Ovary (tissue), 9 donors: ENCODE measurements around the gene FBXW2. TPM values are rescaled to one million over a fixed set of nuclear protein-coding genes. Genes with fewer than 3 reads are reported as not detected.

ENCODE experiments used
- DNase-seq, 5 donors: peaks; one replicate each; pipeline ENCODE4 v3.0.0-alpha.2; 2019 to 2020
- H3K27ac ChIP-seq, 2 donors: fragments of 200-600 bp; one replicate each; pipeline versions ENCODE4 v1.5.1 to v1.8.0; 2019 to 2022
- H3K27me3 ChIP-seq: fragments of 200-600 bp; one replicate; pipeline ENCODE4 v1.8.0; 2022
- H3K36me3 ChIP-seq: fragments of 200-600 bp; sonication (generic); one replicate; pipeline ENCODE4 v1.5.1; 2019
- H3K4me1 ChIP-seq: one replicate; pipeline ENCODE4 v1.8.1; 2013; ENCODE audit warnings: mild to moderate bottlenecking, moderate library complexity; ENCODE audit not compliant: insufficient read depth
- H3K4me3 ChIP-seq: fragments of 200-600 bp; sonication (generic); one replicate; pipeline ENCODE4 v1.5.1; 2017
- H3K9me3 ChIP-seq, 2 donors: fragments of 200-600 bp in 1 of 2; sonication (generic) in 1 of 2; one replicate each; pipeline versions ENCODE4 v1.5.1 to v1.8.1; 2013 to 2019; ENCODE audit warnings: mild to moderate bottlenecking in 1 of 2, moderate library complexity in 1 of 2
- CTCF ChIP-seq, 3 donors: fragments of 450-650 bp in 2 of 3; fragments of 200-600 bp in 1 of 3; IDR thresholded peaks; one replicate each; pipeline versions ENCODE4 v1.5.1 to v1.8.0; 2016 to 2022; ENCODE audit warnings: antibody characterized with exemption in 3 of 3, mild to moderate bottlenecking in 1 of 3
- EP300 ChIP-seq: sonication (generic); formaldehyde crosslinking; IDR thresholded peaks from one replicate; pipeline ENCODE4 v1.6.1; 2017; ENCODE audit warnings: antibody characterized with exemption
- POLR2A ChIP-seq: fragments of 450-650 bp; IDR thresholded peaks from one replicate; pipeline ENCODE4 v1.6.1; 2017; ENCODE audit warnings: antibody characterized with exemption, mild to moderate bottlenecking, moderate library complexity
- WGBS, 3 donors: extraction: QIAGEN DNeasy Blood & Tissue Kit in 1 of 3; methylation state at CpG; one replicate each; pipeline versions ENCODE4 v1.1.5 to v1.1.7; 2013 to 2017; 5-methylcytosine and 5-hydroxymethylcytosine counted together
- intact Hi-C, 4 donors: fragments of 100-400 bp; cut with DNase I; formaldehyde crosslinking; loops; one replicate each; pipeline versions ENCODE4 v1.11.0 to v1.15.1; 2022 to 2023
- polyA plus RNA-seq, 2 donors: library from polyadenylated mRNA; stranded (reverse); fragments of 200-250 nt in 1 of 2; fragments of 350-450 nt in 1 of 2; fragmentation: Illumina TruSeq in 1 of 2; extraction: RNeasy Lipid Tissue Mini Kit (QIAGEN cat#74804) in 1 of 2; gene quantifications; one replicate each; pipeline ENCODE4 v1.2.3, GENCODE V29; 2013 to 2014
- total RNA-seq, 7 donors: library from RNA; depleted of rRNA in 2 of 7; stranded (reverse); fragments of >200 nt in 2 of 7; fragmentation: NEBNext Ultra II Directional in 3 of 7; extraction: Animal tissue kit (Norgen Biotek cat#: 25700) in 3 of 7; gene quantifications; one replicate each; pipeline versions ENCODE4 v1.1.0 to v1.2.4, GENCODE V29; 2016 to 2023
- donor health status: DM: no; HTN: no; CAD: no; lungs with moderate emphysema.
- donor health status: DM: no; HTN: no; CAD: no.
- donor health status: Bipolar disorder and iron deficiency.
- donor health status: DM: yes; HTN: yes; CAD: no.
- donor health status: DM: no; HTN: no; CAD: no.
- donor health status: DM: yes; HTN: yes; CAD: no.

The FBXW2 gene
- total and polyA plus RNA-seq, 9 donors = 15.6 to 62.0 (median 43.4) TPM

- Histone ChIP-seq H3K4me1 (no peaks in the 10 kb centered on the region), H3K9me3 (no peaks in the 10 kb centered on the region), H3K27me3 (no peaks in the 10 kb centered on the region), H3K27ac (no peak overlapping the region), H3K36me3 (no peaks in the 10 kb centered on the region), H3K4me3 (no peak overlapping the region)
- DNase-seq = no peak
- TF ChIP-seq CTCF (IDR thresholded peaks at IDR 0.05) (no peak), EP300 (no peak), POLR2A (no peak)
- 56 to 69% (median 62%) methylated on average over 2 of the region's 2 CpGs for WGBS, 3 donors
- intact Hi-C loops = no loop called here
Measured at GRCh38 chr9:120783602-120784047, 9.6 kb downstream of the FBXW2 start.

DNA sequence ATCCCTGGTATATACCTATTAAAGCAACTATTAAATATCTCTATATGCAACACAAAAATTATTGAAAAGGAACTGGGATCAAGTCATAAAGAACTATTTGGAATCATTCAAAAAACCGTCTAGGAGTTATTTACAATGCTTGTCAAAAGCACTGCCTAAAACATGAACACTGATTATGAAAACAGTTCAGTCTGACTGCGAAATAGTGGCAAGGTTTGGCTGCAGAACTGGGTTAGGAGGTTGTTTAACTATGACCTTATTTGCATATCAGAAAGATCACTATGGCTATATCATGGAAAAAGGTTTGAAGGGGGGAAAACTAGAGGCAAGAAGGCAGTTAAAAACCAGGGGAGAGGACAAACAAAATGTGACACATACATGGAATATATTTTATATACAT is 12.0 kb downstream of the FBXW2 start:
- TF ChIP-seq EP300 (no peak), POLR2A (no peak), CTCF (IDR thresholded peaks at IDR 0.05) (no peak)
- Histone ChIP-seq H3K36me3 (no peaks in the 10 kb centered on the region), H3K27me3 (no peaks in the 10 kb centered on the region), H3K4me1 (no peaks in the 10 kb centered on the region), H3K9me3 (no peaks in the 10 kb centered on the region), H3K27ac (no peak overlapping the region), H3K4me3 (no peak overlapping the region)
- WGBS, 3 donors = 86 to 89% (median 89%) methylated on average over 2 of the region's 2 CpGs
- no peak for DNase-seq
- intact Hi-C loops = no loop called here

DNA sequence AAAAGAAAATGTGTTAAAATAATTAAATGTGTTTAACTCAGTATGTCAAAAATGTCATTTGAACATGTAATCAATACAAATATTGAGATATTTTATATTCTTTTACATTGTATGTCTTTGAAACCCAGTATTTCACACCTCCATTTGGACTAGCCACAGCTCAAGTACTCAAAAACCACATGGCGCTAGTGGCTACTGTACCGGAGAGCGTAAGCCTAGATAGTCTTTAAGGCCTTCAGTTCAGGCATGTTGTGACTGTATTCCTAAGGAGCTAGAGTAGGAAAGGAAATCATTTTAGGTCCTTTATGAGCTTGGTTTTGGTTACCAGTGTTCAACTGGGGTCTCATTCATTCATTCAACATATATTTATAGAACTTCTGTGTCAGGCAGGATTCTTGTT is 12.8 kb downstream of the FBXW2 start:
- intact Hi-C loops = no loop called here

DNA sequence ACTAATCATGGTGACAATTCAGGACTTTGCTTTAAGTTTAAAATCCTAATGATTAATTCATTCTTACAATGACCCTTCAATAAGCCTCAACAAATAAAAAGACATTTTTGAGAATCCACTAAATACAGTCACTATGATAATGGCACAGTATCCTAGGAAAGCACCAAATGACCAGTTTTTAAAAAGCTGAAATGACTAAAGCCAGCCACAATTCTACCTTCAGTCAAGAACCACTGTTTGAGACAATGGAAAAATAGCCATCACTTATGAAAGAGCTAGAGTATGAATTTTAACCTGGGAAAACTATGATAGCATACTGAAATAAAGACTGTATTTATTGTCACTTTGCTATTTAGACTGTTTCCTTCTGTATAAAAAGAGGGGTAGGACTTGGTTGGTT is 14.0 kb downstream of the FBXW2 start:
- intact Hi-C loops = no loop called here
- Histone ChIP-seq H3K36me3 (no peaks in the 10 kb centered on the region), H3K4me3 (no peak overlapping the region), H3K27me3 (no peaks in the 10 kb centered on the region), H3K27ac (no peak overlapping the region), H3K4me1 (no peaks in the 10 kb centered on the region), H3K9me3 (no peaks in the 10 kb centered on the region)
- TF ChIP-seq EP300 (no peak), POLR2A (no peak)
- no peak for DNase-seq

More for the DNA sequence above, 12.8 kb downstream of the FBXW2 start:
- Histone ChIP-seq H3K4me3 (no peak overlapping the region), H3K27ac (no peak overlapping the region), H3K36me3 (no peaks in the 10 kb centered on the region), H3K27me3 (no peaks in the 10 kb centered on the region), H3K4me1 (no peaks in the 10 kb centered on the region), H3K9me3 (no peaks in the 10 kb centered on the region)
- TF ChIP-seq POLR2A (no peak), CTCF (IDR thresholded peaks at IDR 0.05) (no peak), EP300 (no peak)
- DNase-seq = no peak
- 98 to 99% (median 99%) methylated on average over 3 of the region's 3 CpGs for WGBS, 3 donors

DNA sequence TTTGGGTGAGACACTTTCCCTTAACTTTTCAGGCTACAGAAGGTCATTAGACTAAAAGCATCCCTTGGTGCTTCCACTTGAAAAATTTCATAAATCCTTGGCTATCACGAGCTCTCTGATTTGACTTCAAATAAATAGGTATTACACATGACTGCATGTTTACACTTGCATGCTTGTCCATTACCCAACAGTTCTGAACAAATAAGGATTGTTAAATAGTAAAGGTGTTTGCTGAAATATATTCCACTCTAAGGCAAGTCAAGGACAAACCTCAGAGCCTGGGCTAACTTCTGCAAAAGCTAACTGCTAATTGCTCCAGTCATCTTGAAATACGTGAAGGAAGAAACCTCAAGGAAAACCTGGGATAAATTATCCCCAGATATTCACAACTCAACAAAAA is 14.5 kb downstream of the FBXW2 start:
- Histone ChIP-seq H3K4me3 (no peak overlapping the region), H3K36me3 (no peaks in the 10 kb centered on the region), H3K27ac (no peak overlapping the region), H3K4me1 (no peaks in the 10 kb centered on the region), H3K9me3 (no peaks in the 10 kb centered on the region), H3K27me3 (no peaks in the 10 kb centered on the region)
- DNase-seq = no peak
- 87 to 92% (median 90%) methylated on average over 2 of the region's 2 CpGs for WGBS, 3 donors
- intact Hi-C loops = no loop called here
- no peak for TF ChIP-seq POLR2A
- no peak for TF ChIP-seq CTCF (IDR thresholded peaks at IDR 0.05)
- TF ChIP-seq EP300 = no peak
